Measurements from ENCODE around the gene KRTAP5-6.

The KRTAP5-6 gene

GRCh38 chr11:1702506-1702905, 5.5 kb downstream of the KRTAP5-6 start:
- no peak for DNase-seq (ENCODE audit: low spot score)

DNA sequence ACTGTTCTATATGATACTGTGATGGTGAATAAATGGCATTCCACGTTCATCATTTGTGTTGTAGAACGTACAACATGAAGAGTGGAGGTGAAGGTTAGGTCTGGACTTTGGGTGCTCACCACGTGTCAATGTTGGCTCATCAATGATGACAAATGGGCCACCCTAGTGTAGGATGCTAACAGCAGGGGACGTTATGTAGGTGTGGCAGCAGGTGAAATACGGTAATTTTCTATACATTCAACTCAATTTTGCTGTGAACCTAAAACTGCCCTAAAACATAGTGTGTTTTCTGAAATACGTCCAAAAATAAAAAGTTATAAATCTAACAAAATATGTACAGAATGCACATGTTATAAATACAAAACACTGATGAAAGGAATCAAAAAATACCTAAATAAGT, 6.2 kb downstream of the KRTAP5-6 start:
- DNase-seq (ENCODE audit: low spot score), result no peak

DNA sequence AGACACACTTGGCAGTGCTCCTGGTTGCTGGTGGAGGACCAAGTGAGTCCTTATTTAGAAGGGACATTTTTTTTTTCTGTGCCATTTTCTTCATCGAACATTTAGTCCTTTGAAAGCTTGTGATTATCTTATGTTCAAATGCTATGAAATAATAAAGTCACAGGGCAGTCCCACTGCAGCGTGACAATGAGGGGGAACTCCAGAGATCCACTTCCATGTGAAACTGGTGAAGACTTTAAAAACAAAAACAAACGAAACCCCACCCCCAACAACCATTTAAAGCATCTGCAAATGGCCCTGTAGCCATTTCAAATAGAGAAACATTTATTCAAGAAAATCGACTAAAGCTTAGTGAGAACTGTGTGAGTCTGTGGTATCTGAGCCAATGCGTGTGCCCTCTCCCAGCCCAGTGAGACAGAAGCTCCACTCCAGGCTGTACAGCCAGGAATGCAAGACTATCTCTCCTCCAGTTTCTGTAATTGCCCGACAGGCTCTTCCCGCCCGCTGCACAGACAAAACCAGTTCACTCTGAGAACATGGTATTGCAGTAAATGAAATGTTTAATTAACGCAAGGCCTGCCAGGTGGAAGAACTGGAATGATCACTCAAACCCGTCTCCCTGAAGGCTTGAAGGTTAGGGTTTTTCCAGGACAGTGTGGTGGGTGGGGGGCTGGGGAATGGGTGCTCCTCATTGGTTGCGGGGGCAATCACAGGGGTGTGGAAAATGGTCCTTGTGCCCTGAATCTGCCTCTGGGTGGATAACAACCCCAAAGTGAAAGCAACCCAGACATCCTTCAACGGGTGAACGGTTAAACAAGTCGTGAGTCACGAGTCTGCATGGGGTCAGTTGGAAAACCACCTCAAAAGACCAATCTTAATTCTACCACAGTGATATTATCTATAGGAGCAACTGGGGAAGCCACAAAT, 8.4 kb downstream of the KRTAP5-6 start:
- DNase-seq (ENCODE audit: low spot score), result no peak

- no peak for DNase-seq (ENCODE audit: low spot score)
These were observed 9.8 kb downstream of the KRTAP5-6 start for GRCh38 chr11:1706634-1707400.

DNA sequence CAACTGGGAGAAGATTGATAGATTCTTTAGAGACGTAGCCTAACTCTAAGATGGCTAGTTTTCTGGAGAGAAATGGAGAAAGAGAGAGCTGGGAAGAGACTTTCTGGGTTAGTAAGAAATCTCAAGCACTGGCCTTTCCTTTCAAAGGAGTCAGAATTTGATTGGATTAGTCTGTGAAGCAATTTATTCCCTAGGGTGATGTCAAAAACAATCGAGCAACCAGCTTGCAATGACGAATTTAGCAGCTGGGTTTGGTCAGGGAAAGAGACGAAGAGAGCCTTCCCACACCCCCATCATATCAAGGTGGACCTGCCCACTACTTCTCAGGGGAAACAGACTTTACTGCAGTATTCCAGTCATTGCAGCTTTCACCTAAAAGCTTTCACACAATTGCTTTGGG, 10.8 kb downstream of the KRTAP5-6 start:
- no peak for DNase-seq (ENCODE audit: low spot score)

DNA sequence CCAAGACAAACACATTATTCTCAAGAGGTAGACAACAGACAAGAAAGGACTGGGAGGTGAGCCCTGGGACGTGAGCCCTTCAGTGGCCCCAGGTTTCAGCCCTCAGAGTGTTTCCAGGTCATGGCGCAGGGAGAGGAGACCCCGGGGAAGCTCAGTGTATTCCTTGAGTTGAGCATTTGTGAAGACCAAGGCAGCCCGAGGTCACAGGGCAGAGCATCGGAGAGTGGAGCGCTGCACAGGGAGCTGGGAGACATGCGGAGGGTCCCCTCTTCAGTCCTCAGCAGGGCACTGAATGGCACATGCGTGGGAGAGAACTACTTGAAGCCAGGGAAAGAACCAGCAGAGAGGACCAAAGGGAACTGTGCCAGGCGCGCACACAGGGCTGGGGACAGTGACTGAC, 11.7 kb downstream of the KRTAP5-6 start:
- DNase-seq (ENCODE audit: low spot score), result no peak

DNA sequence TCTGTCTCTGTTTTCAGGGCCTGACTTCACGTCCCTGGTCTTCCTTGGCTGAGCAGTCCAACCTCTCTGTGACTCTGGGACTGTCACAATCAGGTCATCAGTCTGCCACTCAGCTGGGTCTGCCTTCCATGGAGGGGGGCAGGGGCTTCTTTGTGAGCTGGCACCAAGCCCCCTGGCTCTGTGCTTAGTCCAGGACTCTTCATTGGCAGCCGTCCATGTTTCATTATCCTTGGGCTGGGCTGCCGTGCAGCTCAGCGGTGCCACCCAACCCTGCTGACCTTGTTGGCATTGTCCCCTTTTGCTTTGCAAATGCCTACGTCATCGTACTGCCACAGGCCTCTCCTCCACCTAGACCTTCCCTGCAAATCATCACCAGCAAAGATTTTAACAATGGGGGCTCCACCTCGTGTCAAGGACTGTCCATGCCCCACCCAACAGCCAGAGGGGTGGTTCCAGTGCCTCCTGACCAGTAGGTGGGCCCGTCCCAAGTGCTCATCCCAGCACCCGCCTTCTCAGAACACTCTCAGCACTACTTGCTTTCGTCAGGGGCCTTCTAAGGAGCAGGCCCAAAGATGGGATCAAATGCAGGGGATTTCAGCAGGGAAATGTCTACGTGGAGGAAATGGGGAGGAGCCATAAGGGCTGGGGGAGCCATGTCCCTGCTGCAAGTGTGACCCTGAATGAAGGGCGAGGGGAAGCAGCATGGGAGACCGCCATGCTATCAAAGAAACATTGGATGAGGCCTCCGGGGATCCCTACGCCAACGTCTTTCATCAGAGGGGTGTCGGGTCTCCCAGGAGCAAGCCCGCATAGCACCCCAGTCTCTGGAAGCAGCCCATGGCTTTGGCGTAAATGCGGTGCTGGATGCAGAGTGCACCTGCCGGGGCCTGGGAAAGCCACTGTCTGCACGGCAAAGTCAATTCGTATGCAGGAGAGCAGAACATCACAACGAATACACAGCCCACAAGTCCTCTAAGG, 18.2 kb downstream of the KRTAP5-6 start:
- DNase-seq (ENCODE audit: low spot score), result no peak

DNA sequence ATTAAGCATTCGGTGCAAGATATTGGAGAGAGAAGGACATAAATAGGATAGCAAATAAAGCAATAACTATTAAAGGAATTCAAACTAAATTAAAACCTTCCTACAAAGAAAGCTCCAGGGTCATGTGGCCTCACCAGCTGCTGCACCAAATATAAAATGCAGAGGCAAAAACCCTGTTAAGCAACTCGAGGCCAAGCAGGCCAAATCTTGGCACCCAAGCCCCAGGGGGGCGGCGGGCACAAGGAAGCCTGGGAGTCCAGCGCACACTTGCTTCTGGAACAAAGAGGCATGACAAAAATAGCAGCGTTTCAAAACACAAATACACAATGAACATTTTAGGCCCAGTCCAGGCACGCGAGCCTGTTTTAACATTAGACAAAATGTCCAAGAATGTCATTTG, 20.8 kb downstream of the KRTAP5-6 start:
- no peak for DNase-seq (ENCODE audit: low spot score)

GRCh38 chr11:1718326-1718725, 21.3 kb downstream of the KRTAP5-6 start:
- DNase-seq (ENCODE audit: low spot score), result no peak

DNA sequence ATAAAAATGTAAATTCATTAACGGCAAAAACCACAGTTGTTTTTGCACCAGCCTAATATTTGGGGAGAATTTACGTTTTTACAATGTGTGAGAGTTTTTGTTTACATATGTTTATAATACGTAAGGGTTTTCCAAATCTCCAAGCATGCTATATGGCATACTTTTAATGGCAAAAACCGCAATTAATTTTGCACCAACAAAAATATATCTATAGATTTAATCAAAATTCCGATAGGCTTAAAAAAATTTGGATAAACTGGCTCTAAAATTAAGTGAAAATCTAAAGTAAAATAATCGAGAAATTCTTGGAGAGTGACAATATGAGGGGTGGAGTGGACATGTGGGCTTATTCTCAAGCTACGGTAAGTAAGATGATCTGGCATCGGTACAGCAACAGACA, 22.8 kb downstream of the KRTAP5-6 start:
- no peak for DNase-seq (ENCODE audit: low spot score)

DNA sequence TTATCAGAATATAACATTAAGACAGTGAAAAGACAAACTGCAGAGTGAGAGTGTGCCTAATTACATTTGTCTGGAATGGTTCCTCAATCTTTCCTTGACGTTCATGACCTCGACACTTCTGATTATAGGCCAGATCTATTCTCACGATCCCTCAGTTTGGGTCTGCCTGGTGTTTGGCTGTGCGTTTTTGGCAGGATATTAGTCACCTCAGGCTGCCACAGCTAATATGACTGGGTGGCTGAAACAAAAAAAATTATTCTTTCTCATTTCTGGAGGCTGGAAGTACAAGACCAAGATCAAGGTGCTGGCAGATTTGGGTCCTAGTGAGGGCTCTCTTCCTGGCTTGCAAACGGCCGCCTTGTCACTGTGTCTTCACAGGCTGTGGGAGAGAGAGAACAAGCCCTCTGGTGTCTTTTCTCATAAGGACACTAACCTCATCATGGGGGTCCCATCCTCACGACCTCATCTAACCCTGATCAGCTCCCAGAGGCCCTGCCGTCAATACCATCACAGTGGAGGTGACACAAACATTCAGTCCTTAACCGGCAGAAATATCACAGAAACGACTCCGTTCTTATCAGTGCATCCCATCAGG, 30.2 kb downstream of the KRTAP5-6 start:
- no peak for DNase-seq (ENCODE audit: low spot score)

DNA sequence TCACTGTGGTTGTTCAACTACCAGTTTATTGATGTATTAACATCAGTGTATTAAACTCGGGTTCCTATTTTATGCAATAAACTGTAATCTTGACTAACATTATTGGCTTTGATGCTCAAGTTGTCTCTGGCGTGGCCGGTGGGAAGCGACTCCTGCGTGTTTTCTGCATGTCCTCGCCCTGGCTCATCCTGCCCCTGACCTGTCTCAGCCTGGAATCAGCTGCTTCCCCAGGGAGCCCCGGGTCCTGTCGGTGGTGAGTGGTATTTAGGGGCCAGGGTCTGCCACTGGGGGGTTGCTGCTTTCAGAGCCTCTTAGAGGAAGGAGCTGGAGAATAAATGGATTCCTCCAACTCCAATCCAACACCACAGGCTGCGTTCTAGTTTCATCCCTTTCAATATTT, 30.9 kb downstream of the KRTAP5-6 start:
- DNase-seq (ENCODE audit: low spot score), result no peak

DNA sequence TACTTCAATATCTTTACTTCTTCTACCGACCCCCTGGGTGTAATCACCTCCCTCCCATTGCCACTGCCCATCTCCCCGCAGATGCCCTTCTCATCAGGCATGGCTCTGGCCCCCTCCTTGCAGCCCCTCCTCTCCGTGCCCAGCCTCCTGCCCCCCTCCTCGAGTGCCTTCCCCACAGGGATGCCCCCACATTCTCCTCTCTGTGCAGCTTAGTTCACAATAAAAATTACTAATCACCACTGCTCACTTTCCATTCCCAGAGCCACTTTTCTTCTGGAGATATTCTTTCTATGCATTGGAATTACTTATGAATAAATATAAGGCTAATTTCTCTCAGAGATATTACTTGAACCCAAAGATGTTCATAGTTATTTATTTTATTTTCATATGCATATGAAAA, 31.3 kb downstream of the KRTAP5-6 start:
- no peak for DNase-seq (ENCODE audit: low spot score)

DNA sequence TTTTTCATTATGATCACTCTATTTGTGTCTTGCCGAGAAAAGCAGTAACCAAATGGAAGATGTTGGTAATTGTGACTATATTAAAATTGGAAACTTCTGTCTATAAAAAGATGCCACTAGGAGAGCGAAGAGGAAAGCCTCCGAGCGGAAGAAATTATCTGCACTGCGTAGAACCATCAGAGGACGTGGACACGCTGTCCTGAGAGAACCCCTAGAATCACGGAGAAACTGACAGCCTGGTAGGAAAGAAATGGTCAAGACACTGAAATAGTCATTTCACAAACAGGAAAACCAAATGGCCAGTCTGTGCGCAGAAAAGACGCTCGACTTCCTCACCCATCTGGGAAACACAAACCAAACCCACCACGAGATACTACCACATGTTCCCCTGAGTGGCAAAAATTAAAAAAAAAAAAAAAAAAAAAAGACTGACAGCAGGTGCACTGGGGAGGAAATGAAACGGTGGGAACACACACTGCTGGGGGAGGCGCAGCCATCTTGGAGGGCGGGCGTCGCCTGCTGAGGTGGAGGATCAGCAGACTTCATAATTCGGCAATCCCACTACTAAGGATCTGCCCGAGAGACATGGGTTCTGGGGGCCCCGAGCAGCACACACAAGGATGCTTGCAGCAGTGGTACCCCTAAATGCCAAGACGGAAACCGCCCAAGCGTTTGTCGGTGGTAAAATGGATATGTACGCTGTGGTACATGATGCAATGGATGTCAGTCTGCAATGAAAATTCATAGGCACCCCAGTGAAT, 32.1 kb downstream of the KRTAP5-6 start:
- no peak for DNase-seq (ENCODE audit: low spot score)

DNA sequence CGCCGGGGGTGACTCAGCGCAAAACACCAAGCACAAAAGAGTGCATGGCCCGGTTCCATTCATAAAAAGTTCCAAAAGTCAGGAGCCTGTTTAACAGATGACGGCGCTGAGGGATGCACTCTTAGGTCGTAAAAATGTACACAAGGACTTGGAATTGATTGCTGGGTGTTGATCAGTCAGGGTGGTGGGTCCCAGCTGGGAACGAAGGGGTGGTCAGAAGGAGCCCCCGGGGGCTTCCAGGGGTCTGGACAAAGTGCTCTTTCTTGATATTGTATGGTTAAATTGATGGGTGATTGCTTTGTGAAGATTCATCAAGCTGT, 32.7 kb downstream of the KRTAP5-6 start:
- DNase-seq (ENCODE audit: low spot score), result no peak

GRCh38 chr11:1730059-1730629, 33.1 kb downstream of the KRTAP5-6 start:
- DNase-seq (ENCODE audit: low spot score), result no peak

- DNase-seq (ENCODE audit: low spot score), result no peak
These were observed 34.6 kb downstream of the KRTAP5-6 start for GRCh38 chr11:1731451-1732059.

DNA sequence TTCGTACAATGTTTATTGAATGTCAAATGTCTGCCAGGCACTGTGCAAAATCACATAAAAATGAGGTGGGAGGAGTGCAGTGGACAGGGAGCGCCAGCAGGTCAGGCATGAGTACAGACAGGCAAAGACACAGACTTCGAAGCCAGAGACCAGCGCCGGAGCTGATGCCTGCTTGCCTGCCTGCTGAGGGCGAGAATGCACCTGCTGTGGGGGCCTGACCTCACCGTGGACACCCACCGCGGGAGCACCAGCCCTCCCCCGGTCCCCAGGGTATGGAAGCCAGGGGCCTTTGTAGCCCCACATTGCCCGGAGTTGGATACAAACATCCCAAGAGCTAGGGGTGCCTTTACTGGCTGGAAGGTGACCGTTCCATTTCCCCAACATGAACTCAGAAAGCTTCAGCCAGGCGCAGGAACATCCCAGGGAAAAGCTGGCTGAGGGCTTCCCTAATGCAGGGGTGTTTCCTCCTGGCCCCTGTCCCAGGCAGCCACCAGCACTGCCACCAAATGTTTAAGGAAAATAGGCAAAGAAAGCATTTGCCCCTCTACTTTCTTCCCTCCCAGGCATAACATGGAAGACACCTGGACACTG, 35.5 kb downstream of the KRTAP5-6 start:
- DNase-seq (ENCODE audit: low spot score), result no peak

DNA sequence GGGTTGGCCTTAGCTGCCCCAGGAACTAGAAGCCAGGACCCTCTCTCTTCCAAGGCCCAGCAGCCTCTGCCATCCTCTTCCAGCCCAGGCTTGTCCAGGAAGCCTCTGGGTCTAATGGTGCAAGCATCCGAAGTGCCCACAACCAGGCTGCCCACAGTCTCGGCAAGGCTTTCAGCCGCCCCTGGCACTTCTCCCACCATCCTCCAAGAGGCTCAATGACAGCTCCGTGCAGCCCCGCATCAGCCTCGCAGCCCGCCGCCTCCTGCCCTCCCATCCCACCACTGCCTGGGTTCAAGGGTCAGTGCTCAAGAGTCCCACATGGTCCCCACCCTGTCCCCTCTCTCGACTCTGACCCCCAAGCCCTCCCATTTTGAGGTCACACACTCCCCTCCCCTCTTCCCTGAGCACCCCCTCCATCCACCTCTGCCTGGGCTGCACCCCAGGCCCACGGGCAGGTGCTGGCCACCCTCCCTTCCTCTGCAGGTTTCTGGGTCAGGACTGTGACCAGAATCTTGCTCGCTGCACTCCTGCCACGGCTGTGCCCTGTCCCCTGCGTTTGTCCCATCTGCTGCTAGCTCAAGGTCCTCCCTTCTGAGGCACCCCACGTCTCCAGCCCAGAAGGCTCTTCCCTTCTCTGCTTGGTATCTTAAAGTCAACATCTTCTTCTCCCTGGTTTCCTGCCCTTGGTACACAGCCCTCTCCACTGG, 36.2 kb downstream of the KRTAP5-6 start:
- no peak for DNase-seq (ENCODE audit: low spot score)

Data from iPS-NIHi11 (cell line).